GM12878 (cell line): ENCODE measurements around the gene SLC6A17. TPM values are rescaled to one million over a fixed set of nuclear protein-coding genes. Genes with fewer than 3 reads are reported as not detected.
A peak's percentile ranks its signal among the peaks of the same experiment; 100 is the strongest.

ENCODE experiments used
- ATAC-seq: fragments of 200-7000 bp; cut with Tn5 transposase; 3 replicates; pipeline ENCODE4 v1.9.1; 2020; ENCODE audit warnings: mild to moderate bottlenecking, moderate library complexity
- BruUV-seq: library from RNA; stranded (reverse); fragments of 400-500 nt; replicated peaks from 2 replicates; lab custom pipeline; 2021; lab: Mats Ljungman, UMichigan
- CTCF ChIA-PET: fragments of 300-600 bp; sonication (Branson Sonifier 250); formaldehyde crosslinking; extraction: SDS; loops from one replicate; lab custom pipeline; 2021; ENCODE audit warnings: inconsistent platforms; lab: Yijun Ruan, JAX
- POLR2A ChIA-PET: fragments of 350-600 bp; formaldehyde crosslinking; extraction: SDS; loops from one replicate; lab custom pipeline; 2021; ENCODE audit warnings: inconsistent platforms; lab: Charles Lee
- RAD21 ChIA-PET: fragments of 300-600 bp; sonication (Branson Sonifier 250); formaldehyde crosslinking; loops from one replicate; lab custom pipeline; 2023; ENCODE audit warnings: antibody characterized with exemption; ENCODE audit not compliant: unreplicated experiment; lab: Charles Lee
- SMC1A ChIA-PET: fragments of 300-600 bp; sonication (Branson Sonifier 250); formaldehyde crosslinking; loops from one replicate; lab custom pipeline; 2023; ENCODE audit not compliant: unreplicated experiment, uncharacterized antibody; lab: Charles Lee
- DNase-seq: peaks from one replicate; pipeline ENCODE4 v3.0.0-alpha.2; 2011; ENCODE audit warnings: low read depth, low spot score
- FAIRE-seq: peaks from 3 replicates; lab custom pipeline; 2011; peaks lifted over from hg19 to GRCh38; lab: Jason Lieb, UNC
- H2AFZ ChIP-seq: 2 replicates; pipeline ENCODE4 v1.6.0; 2011; ENCODE audit warnings: low read depth, low read length, control low read depth; ENCODE audit not compliant: control insufficient read depth
- H3K27ac ChIP-seq: 2 replicates; pipeline ENCODE4 v1.5.1; 2011; ENCODE audit warnings: control low read depth; ENCODE audit not compliant: control insufficient read depth, insufficient read depth
- H3K27me3 ChIP-seq, 2 experiments: replicated peaks in 1 of 2; 2 replicates each; pipeline versions ENCODE4 v1.6.0 to v1.6.1; 2011; ENCODE audit warnings: low read length in 1 of 2; ENCODE audit not compliant: control insufficient read depth in 2 of 2, insufficient read depth in 2 of 2
- H3K36me3 ChIP-seq, 2 experiments: 2 replicates each; pipeline ENCODE4 v1.5.1; 2011; ENCODE audit warnings: low read length in 1 of 2; ENCODE audit not compliant: control insufficient read depth in 2 of 2, insufficient read depth in 2 of 2
- H3K4me1 ChIP-seq: 2 replicates; pipeline ENCODE4 v1.6.1; 2011; ENCODE audit warnings: mild to moderate bottlenecking, low read length, moderate library complexity, mixed read lengths; ENCODE audit not compliant: control insufficient read depth, insufficient read depth
- H3K4me2 ChIP-seq: 2 replicates; pipeline ENCODE4 v1.6.0; 2011; ENCODE audit warnings: control low read depth; ENCODE audit not compliant: control insufficient read depth, insufficient read depth
- H3K4me3 ChIP-seq: fragments of 200-600 bp; sonication (generic); 2 replicates; pipeline ENCODE4 v1.5.1; 2016
- H3K79me2 ChIP-seq: 2 replicates; pipeline ENCODE4 v1.6.0; 2011; ENCODE audit warnings: low read length; ENCODE audit not compliant: control insufficient read depth, insufficient read depth
- H3K9ac ChIP-seq: 2 replicates; pipeline ENCODE4 v1.8.0; 2011; ENCODE audit warnings: low read length, control low read depth, mixed read lengths; ENCODE audit not compliant: control insufficient read depth, insufficient read depth
- H3K9me3 ChIP-seq: replicated peaks from 3 replicates; pipeline ENCODE4 v1.5.1; 2011; ENCODE audit warnings: mild to moderate bottlenecking, low read length; ENCODE audit not compliant: control insufficient read depth, insufficient read depth
- H4K20me1 ChIP-seq: 2 replicates; pipeline ENCODE4 v1.6.0; 2011; ENCODE audit not compliant: control insufficient read depth, insufficient read depth
- BMI1 ChIP-seq: fragments of 450-650 bp; IDR thresholded peaks from 2 replicates; pipeline ENCODE4 v1.6.1; 2016; ENCODE audit warnings: mild to moderate bottlenecking, moderate library complexity, borderline replicate concordance
- DPF2 ChIP-seq: fragments of 450-650 bp; IDR thresholded peaks from 2 replicates; pipeline ENCODE4 v1.6.1; 2017; ENCODE audit warnings: mild to moderate bottlenecking
- GABPA ChIP-seq: IDR thresholded peaks from 2 replicates; pipeline ENCODE4 v1.6.1; 2014; ENCODE audit warnings: antibody characterized with exemption, low read depth, mild to moderate bottlenecking, inconsistent platforms
- NFIC ChIP-seq: IDR thresholded peaks from 2 replicates; pipeline ENCODE4 v1.6.1; 2012; ENCODE audit warnings: low read depth, mild to moderate bottlenecking, inconsistent platforms, low read length, moderate library complexity
- RAD51 ChIP-seq: fragments of 450-650 bp; IDR thresholded peaks from 2 replicates; pipeline ENCODE4 v1.6.1; 2016; ENCODE audit warnings: moderate library complexity, mild to moderate bottlenecking, inconsistent platforms
- RBBP5 ChIP-seq: fragments of 200-600 bp; sonication (generic); conservative IDR thresholded peaks from 2 replicates; pipeline ENCODE4 v1.6.1; 2016
- SMARCA5 ChIP-seq: fragments of 450-650 bp; IDR thresholded peaks from 2 replicates; pipeline ENCODE4 v1.6.1; 2017; ENCODE audit warnings: mild to moderate bottlenecking
- SP1 ChIP-seq: IDR thresholded peaks from one replicate; pipeline ENCODE4 v1.6.1; 2011; ENCODE audit warnings: low read depth, low read length
- SREBF2 ChIP-seq: IDR thresholded peaks from 2 replicates; pipeline ENCODE4 v1.6.1; 2012; ENCODE audit warnings: mild to moderate bottlenecking, low read length
- STAT3 ChIP-seq: IDR thresholded peaks from 2 replicates; pipeline ENCODE4 v1.6.1; 2011; ENCODE audit warnings: low read depth, low read length, improper control_type of control experiment
- WGBS: methylation state at CpG from one replicate; pipeline ENCODE4 v1.1.6; 2016; ENCODE audit warnings: low lambda C conversion rate; ENCODE audit not compliant: insufficient replicate concordance, insufficient coverage; ENCODE audit errors: missing lambda C conversion rate; 5-methylcytosine and 5-hydroxymethylcytosine counted together
- in situ Hi-C: fragments of 300-500 bp; cut with MboI; formaldehyde crosslinking; loops from 9 replicates; pipeline ENCODE4 v1.14.3; 2018; ENCODE audit warnings: mixed read lengths
- intact Hi-C: fragments of 100-400 bp; cut with micrococcal nuclease; formaldehyde crosslinking; loops from one replicate; pipeline ENCODE4 v1.14.2; 2022; ENCODE audit not compliant: unreplicated experiment
- polyA plus RNA-seq, 11 experiments: library from polyadenylated mRNA; depleted of rRNA in 4 of 11; unstranded in 6 of 11; stranded (reverse) in 5 of 11; fragments of >200 nt; fragmentation: Nextera tagmentation in 4 of 11; fragmentation: Illumina TruSeq in 1 of 11; extraction: Ambion mirVana in 4 of 11; extraction: Trizol in 1 of 11; gene quantifications; 1 replicate in 1 of 11; 2 replicates in 10 of 11; pipeline versions ENCODE4 v1.2.1 to v1.2.3, GENCODE V29; 2011 to 2016; ENCODE audit warnings: inconsistent platforms in 2 of 11, missing spikeins in 2 of 11, low read depth in 1 of 11
- total RNA-seq, 4 experiments: library from RNA; depleted of rRNA in 3 of 4; stranded (reverse); fragments of >200 nt in 3 of 4; fragmentation: Illumina TruSeq in 1 of 4; extraction: Trizol in 1 of 4; gene quantifications; 2 replicates each; pipeline versions ENCODE4 v1.2.1 to v1.2.3, GENCODE V29; 2013 to 2021
- TF ChIP-seq, protein P1 (sequence below): IDR thresholded peaks from 2 replicates; pipeline ENCODE4 v1.6.1; 2012; ENCODE audit warnings: improper control_type of control experiment, low read depth, low read length; ENCODE audit not compliant: insufficient replicate concordance
- TF ChIP-seq, protein P2 (sequence below): fragments of 450-650 bp; IDR thresholded peaks from 2 replicates; pipeline ENCODE4 v1.6.1; 2017; ENCODE audit warnings: mild to moderate bottlenecking, moderate library complexity

The SLC6A17 gene
- total and polyA plus RNA-seq, 10 of the 15 experiments (the other 5 are each of a cell fraction or from before 2014, with no cell fraction given), result not detected

GRCh38 chr1:110136911-110137310 is 13.4 kb upstream of the SLC6A17 start (continued):
- TF ChIP-seq SREBF2, result no peak
- no peak for TF ChIP-seq NFIC
- TF ChIP-seq RAD51, result peak; percentile 44
- 0 out of 2 replicates have a peak, but pooled peaks have one; percentile 41 for TF ChIP-seq BMI1
- TF ChIP-seq, all 136 proteins: peak for 3

DNA sequence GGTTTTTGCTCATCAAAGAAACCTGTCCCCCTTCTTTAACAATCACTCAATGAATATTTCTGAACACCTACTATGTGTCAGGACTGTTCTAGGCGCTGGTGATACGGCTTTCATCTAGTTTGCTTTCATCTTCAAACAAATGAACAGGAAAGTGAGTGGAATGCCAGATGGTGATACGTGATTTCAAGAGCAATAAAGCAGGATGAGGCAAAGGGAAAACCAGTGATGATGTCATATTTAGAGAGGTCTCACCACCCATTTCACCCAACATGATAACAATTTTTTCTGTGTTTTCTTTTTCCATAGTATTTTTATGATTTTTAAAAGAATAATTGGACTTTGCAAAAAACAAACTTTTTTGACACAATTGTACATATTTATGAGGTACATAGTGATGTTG is 11.3 kb upstream of the SLC6A17 start:
- SMC1A ChIA-PET, result no interaction called here
- RAD21 ChIA-PET, result no interaction called here
- no peak overlapping the region for H3K4me2 ChIP-seq
- FAIRE-seq, result no peak
- TF ChIP-seq GABPA, result no peak
- TF ChIP-seq DPF2, result no peak
- TF ChIP-seq, protein P1, sequence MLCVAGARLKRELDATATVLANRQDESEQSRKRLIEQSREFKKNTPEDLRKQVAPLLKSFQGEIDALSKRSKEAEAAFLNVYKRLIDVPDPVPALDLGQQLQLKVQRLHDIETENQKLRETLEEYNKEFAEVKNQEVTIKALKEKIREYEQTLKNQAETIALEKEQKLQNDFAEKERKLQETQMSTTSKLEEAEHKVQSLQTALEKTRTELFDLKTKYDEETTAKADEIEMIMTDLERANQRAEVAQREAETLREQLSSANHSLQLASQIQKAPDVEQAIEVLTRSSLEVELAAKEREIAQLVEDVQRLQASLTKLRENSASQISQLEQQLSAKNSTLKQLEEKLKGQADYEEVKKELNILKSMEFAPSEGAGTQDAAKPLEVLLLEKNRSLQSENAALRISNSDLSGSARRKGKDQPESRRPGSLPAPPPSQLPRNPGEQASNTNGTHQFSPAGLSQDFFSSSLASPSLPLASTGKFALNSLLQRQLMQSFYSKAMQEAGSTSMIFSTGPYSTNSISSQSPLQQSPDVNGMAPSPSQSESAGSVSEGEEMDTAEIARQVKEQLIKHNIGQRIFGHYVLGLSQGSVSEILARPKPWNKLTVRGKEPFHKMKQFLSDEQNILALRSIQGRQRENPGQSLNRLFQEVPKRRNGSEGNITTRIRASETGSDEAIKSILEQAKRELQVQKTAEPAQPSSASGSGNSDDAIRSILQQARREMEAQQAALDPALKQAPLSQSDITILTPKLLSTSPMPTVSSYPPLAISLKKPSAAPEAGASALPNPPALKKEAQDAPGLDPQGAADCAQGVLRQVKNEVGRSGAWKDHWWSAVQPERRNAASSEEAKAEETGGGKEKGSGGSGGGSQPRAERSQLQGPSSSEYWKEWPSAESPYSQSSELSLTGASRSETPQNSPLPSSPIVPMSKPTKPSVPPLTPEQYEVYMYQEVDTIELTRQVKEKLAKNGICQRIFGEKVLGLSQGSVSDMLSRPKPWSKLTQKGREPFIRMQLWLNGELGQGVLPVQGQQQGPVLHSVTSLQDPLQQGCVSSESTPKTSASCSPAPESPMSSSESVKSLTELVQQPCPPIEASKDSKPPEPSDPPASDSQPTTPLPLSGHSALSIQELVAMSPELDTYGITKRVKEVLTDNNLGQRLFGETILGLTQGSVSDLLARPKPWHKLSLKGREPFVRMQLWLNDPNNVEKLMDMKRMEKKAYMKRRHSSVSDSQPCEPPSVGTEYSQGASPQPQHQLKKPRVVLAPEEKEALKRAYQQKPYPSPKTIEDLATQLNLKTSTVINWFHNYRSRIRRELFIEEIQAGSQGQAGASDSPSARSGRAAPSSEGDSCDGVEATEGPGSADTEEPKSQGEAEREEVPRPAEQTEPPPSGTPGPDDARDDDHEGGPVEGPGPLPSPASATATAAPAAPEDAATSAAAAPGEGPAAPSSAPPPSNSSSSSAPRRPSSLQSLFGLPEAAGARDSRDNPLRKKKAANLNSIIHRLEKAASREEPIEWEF, result no peak
- no peak for TF ChIP-seq BMI1
- TF ChIP-seq, protein P2, sequence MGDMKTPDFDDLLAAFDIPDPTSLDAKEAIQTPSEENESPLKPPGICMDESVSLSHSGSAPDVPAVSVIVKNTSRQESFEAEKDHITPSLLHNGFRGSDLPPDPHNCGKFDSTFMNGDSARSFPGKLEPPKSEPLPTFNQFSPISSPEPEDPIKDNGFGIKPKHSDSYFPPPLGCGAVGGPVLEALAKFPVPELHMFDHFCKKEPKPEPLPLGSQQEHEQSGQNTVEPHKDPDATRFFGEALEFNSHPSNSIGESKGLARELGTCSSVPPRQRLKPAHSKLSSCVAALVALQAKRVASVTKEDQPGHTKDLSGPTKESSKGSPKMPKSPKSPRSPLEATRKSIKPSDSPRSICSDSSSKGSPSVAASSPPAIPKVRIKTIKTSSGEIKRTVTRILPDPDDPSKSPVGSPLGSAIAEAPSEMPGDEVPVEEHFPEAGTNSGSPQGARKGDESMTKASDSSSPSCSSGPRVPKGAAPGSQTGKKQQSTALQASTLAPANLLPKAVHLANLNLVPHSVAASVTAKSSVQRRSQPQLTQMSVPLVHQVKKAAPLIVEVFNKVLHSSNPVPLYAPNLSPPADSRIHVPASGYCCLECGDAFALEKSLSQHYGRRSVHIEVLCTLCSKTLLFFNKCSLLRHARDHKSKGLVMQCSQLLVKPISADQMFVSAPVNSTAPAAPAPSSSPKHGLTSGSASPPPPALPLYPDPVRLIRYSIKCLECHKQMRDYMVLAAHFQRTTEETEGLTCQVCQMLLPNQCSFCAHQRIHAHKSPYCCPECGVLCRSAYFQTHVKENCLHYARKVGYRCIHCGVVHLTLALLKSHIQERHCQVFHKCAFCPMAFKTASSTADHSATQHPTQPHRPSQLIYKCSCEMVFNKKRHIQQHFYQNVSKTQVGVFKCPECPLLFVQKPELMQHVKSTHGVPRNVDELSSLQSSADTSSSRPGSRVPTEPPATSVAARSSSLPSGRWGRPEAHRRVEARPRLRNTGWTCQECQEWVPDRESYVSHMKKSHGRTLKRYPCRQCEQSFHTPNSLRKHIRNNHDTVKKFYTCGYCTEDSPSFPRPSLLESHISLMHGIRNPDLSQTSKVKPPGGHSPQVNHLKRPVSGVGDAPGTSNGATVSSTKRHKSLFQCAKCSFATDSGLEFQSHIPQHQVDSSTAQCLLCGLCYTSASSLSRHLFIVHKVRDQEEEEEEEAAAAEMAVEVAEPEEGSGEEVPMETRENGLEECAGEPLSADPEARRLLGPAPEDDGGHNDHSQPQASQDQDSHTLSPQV, result no peak
- no peak for TF ChIP-seq RBBP5
- TF ChIP-seq SMARCA5, result no peak
- no peak for TF ChIP-seq SP1
- TF ChIP-seq STAT3, result no peak
- H3K9ac ChIP-seq, result no peak overlapping the region
- no peak overlapping the region for H3K27ac ChIP-seq
- no peaks in the 10 kb centered on the region for H3K36me3 ChIP-seq
- no peaks in the 10 kb centered on the region for H3K4me1 ChIP-seq
- DNase-seq, result no peak
- no peak for ATAC-seq
- no peaks in the 10 kb centered on the region for H4K20me1 ChIP-seq
- 2% methylated on average over 3 of the region's 3 CpGs for WGBS
- H2AFZ ChIP-seq, result no peak overlapping the region
- intact Hi-C loops, result no loop called here
- POLR2A ChIA-PET, result no interaction called here
- in situ Hi-C loops, result no loop called here
- H3K9me3 ChIP-seq, result no peaks in the 10 kb centered on the region
- no peak overlapping the region for H3K4me3 ChIP-seq
- no peaks in the 10 kb centered on the region for H3K79me2 ChIP-seq
- CTCF ChIA-PET, result interaction anchor here (1.2 kb wide), 1 partner anchor 51 kb away, joined by 3 read pairs; no protein-coding TSS in a partner anchor
- no TSS peak for BruUV-seq
- peaks cover 1 to 4% of the 10 kb centered on the region in 2 experiments; a peak in 2 of 4 replicates for H3K27me3 ChIP-seq
